ENCODE measurements around the gene BLOC1S4.

BLOC1S4 gene

GRCh38 chr4:6763330-6763851 is 47.4 kb downstream of the BLOC1S4 start:
- no peak for DNase-seq (ENCODE audit: low spot score)
- TF ChIP-seq CTCF (IDR thresholded peaks at IDR 0.05; ENCODE audit: extremely low read depth, insufficient read depth, missing control alignments): no peak
- in situ Hi-C loops (cut with MboI; ENCODE audit: low pct_unique_long_range_greater_than_20kb, low sequenced_read_pairs, unreplicated experiment): no loop called here

GRCh38 chr4:6764976-6765620 is 49.1 kb downstream of the BLOC1S4 start:
- in situ Hi-C loops (cut with MboI; ENCODE audit: low pct_unique_long_range_greater_than_20kb, low sequenced_read_pairs, unreplicated experiment): no loop called here
- no peak for TF ChIP-seq CTCF (IDR thresholded peaks at IDR 0.05; ENCODE audit: extremely low read depth, insufficient read depth, missing control alignments)
- no peak for DNase-seq (ENCODE audit: low spot score)

GRCh38 chr4:6765703-6766102 is 49.7 kb downstream of the BLOC1S4 start:
- in situ Hi-C loops (cut with MboI; ENCODE audit: low pct_unique_long_range_greater_than_20kb, low sequenced_read_pairs, unreplicated experiment): no loop called here
- DNase-seq (ENCODE audit: low spot score): no peak
- no peak for TF ChIP-seq CTCF (IDR thresholded peaks at IDR 0.05; ENCODE audit: extremely low read depth, insufficient read depth, missing control alignments)

Data from GM13977 (cell line).